ENCODE results near the gene AFTPH.

AFTPH gene

GRCh38 chr2:64638502-64639120, 114.5 kb downstream of the AFTPH start:
- no peak for DNase-seq (ENCODE audit: low read depth, low spot score)
- no peak overlapping the region for H3K4me3 ChIP-seq (ENCODE audit: low read length)

DNA sequence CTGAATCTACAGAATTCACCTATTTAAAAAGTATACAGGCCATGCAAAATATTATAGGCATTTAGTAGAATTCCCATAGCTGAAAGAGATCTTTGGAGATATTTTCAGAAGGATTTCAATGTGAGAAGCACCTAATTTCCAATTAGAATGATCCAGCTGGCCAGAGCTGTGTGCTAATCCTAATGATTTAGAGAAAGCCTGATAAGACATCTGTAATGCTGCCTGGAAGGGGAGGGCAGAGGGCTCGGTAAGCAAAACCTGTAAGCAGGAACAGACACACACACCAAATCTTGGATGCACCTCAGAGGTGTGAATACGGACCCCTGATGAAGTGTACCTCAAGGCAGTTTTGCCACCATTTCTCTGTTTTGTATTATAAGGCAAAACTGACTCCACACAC, 115.6 kb downstream of the AFTPH start:
- no peak overlapping the region for H3K4me3 ChIP-seq (ENCODE audit: low read length)
- DNase-seq (ENCODE audit: low read depth, low spot score): no peak

DNA sequence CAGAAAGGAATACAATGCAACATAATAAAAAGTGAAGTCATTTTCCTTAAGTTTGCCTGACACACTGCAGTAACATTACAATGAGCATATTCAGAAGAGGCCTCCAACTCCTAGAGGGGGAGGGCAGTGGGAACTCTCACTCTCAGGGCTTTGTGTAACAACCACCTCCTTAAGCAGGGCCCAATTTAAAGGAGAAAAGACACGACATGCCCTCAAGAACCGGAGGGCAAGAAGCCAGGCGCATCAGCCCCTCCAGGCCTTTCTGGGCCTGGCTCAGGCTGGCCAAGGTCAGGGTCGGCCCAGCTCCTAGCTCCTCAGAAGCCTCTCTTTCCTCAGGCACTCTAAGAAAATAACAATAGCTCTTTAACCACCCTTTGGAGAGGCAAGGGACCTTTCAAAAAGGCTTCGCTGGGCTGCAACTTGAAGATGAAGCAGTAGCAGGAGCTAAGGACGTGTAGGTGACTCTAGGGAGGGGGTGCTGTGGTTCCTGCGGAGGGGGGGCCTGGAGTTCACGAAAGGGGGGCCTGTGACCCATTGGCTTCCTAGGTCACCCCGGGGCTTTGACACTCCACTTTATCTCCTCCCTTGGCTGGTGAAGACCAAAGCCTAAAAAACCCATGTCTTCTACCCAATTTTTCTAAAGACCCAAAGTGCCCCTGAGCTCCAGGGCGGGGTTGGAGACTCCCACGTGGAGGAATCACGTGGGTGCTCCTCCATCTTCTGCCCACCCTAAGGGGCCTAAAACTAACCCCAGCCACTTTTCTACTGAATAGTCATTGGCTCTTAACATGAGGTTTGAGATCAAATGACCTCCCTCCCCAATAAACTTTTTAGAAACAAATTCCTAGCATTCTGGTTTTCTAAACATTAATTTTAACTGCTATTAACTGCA, 116.3 kb downstream of the AFTPH start:
- no peak overlapping the region for H3K4me3 ChIP-seq (ENCODE audit: low read length)
- DNase-seq (ENCODE audit: low read depth, low spot score): no peak

DNA sequence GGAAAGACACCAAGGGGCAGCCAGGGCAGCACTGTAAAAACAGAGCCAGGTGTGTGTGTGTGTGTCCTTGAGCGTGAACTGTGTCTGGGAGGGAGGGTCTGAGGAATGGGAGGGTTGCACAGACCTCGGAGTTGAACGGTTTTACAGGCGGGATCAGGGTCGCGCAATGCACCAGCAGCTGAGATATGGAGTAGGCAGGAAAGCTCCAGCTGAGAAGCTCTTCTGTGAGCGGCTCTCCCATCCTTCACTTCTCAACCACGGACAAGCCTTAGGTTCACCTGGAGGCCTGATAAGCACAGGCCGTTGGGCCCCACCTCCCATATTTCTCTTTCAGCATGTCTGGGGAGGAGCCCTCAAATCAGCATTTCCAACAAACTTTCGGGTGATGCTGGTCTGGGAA, 117.5 kb downstream of the AFTPH start:
- H3K4me3 ChIP-seq (ENCODE audit: low read length): no peak overlapping the region
- DNase-seq (ENCODE audit: low read depth, low spot score): no peak

Data from Jurkat, Clone E6-1 (cell line).